Keratinocyte (primary cell): ENCODE measurements around the gene EPAS1.

ENCODE experiments used
- CTCF ChIP-seq, 3 experiments: IDR thresholded peaks in 1 of 3; conservative IDR thresholded peaks in 1 of 3; optimal IDR thresholded peaks in 1 of 3; 2 replicates in 2 of 3; 3 replicates in 1 of 3; pipeline versions ENCODE3 to v1.5.1; 2011; ENCODE audit warnings: low read length in 3 of 3, mild to moderate bottlenecking in 3 of 3, moderate library complexity in 2 of 3, control low read depth in 1 of 3, inconsistent platforms in 1 of 3; ENCODE audit not compliant: insufficient read depth in 2 of 3; ENCODE audit errors: extremely low read depth in 1 of 3
- EZH2 ChIP-seq: IDR thresholded peaks from one replicate; pipeline ENCODE4 v1.6.1; 2012; ENCODE audit warnings: inconsistent platforms, mild to moderate bottlenecking, low read length, moderate library complexity

- TF ChIP-seq CTCF (optimal IDR thresholded peaks at IDR 0.05 in 1 of 3, IDR thresholded peaks at IDR 0.05 in 1 of 3, conservative IDR thresholded peaks at IDR 0.05 in 1 of 3; ENCODE audit: extremely low read depth in 1 of 3, insufficient read depth in 2 of 3, low read length in 3 of 3): no peak
- TF ChIP-seq EZH2: no peak
Measured at GRCh38 chr2:46262248-46262938, 34.8 kb upstream of the EPAS1 start.
